SK-N-SH (cell line): Measurements from ENCODE around the gene GSC2.

Experiments
- CTCF ChIP-seq: fragments of 200-600 bp; sonication (generic); IDR thresholded peaks from 2 replicates; pipeline ENCODE4 v1.6.1; 2017; ENCODE audit warnings: antibody characterized with exemption, mild to moderate bottlenecking, moderate library complexity
- RCOR1 ChIP-seq: fragments of 150-350 bp; IDR thresholded peaks from 2 replicates; pipeline ENCODE4 v1.6.1; 2017; ENCODE audit warnings: antibody characterized with exemption, low read length

- no peak for TF ChIP-seq CTCF
- no peak for TF ChIP-seq RCOR1
Measured at GRCh38 chr22:19175602-19176174, 25.6 kb upstream of the GSC2 start.
